ENCODE results near the gene VAV2.

DNA sequence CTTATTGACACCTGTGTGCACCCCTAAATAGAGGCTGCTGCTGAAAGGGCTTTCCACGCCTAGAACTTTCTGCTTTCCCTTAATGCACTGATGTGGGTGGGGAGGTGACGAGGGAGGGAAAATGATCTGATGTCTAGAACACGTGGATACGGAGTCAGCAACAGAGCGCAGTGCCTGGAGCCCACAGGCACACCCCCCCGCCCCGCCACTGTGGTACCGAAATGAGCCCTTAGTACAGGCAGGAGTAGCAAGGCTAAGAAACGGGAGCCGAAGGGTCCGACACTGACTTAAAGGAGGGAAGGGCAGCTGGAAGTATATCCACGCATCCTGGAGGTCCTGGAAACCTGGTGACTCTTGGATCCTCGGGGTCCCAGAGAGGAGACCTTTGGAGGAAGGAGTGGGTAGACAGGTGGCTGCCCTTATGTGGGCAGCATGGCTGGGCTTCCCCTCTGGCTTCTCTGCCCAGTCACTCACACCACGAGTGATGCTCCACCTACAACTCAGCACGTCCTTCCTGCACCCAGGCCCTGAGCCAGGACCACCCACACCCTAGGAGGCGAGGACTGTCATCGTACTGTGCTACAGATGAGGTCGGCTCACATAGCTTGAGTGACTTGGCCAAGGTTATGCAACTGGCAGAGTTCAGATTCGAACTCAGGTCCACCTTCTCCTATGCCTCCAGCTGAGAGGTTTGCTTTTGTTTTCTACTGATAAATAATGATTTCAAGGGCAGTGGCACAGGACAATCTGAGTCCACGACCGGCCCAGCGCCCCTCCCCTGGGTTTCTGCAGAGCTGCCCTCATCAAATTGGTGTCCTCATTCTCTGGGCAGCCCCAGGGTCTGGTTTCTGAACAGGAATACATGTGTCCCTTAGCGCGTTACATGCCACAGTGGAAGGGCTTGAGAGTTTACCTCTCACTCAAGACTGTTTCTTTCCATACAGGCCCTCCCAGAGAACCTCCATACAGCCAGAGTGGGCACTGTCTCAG is 4.7 kb upstream of the VAV2 start:
- TF ChIP-seq, protein P1, sequence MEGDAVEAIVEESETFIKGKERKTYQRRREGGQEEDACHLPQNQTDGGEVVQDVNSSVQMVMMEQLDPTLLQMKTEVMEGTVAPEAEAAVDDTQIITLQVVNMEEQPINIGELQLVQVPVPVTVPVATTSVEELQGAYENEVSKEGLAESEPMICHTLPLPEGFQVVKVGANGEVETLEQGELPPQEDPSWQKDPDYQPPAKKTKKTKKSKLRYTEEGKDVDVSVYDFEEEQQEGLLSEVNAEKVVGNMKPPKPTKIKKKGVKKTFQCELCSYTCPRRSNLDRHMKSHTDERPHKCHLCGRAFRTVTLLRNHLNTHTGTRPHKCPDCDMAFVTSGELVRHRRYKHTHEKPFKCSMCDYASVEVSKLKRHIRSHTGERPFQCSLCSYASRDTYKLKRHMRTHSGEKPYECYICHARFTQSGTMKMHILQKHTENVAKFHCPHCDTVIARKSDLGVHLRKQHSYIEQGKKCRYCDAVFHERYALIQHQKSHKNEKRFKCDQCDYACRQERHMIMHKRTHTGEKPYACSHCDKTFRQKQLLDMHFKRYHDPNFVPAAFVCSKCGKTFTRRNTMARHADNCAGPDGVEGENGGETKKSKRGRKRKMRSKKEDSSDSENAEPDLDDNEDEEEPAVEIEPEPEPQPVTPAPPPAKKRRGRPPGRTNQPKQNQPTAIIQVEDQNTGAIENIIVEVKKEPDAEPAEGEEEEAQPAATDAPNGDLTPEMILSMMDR (IDR thresholded peaks at IDR 0.05): no peak
- TF ChIP-seq POLR2A (IDR thresholded peaks at IDR 0.05): no peak

Measured in adrenal gland (tissue), 5 donors.